ES-I3 (cell line): ENCODE results near the gene PRRC2A.

Experiments
- H3K36me3 ChIP-seq: 2 replicates; pipeline ENCODE4 v1.6.1; 2013; ENCODE audit warnings: mild to moderate bottlenecking, low read length, control low read depth, moderate library complexity; ENCODE audit not compliant: insufficient read depth
- H3K4me1 ChIP-seq: 2 replicates; pipeline ENCODE4 v1.6.1; 2013; ENCODE audit warnings: mild to moderate bottlenecking, control low read depth, low read length; ENCODE audit not compliant: insufficient read depth
- H3K9ac ChIP-seq: 2 replicates; pipeline ENCODE4 v1.6.1; 2013; ENCODE audit warnings: low read depth, mild to moderate bottlenecking, low read length, moderate library complexity
- H3K9me3 ChIP-seq: 2 replicates; pipeline ENCODE4 v1.6.1; 2013; ENCODE audit warnings: mild to moderate bottlenecking, low read length, moderate library complexity; ENCODE audit not compliant: control insufficient read depth, insufficient read depth

Gene PRRC2A

DNA sequence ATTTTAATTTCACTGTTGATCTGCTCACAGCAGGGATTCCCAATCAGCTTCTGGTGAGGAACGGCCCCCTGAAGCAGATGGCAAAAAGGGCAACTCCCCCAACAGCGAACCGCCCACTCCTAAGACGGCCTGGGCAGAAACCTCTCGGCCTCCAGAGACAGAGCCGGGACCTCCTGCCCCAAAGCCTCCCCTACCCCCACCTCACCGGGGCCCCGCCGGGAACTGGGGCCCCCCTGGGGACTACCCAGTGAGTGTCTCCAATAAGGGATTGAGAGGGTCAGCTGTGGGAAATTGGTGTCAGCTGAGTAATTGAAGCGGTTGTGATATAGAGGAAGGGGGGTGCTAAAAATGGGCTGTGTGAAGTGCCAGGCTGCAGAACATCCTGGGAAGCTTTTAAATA, 6.4 kb downstream of the PRRC2A start:
- Histone ChIP-seq H3K36me3 (peaks cover 71% of the 10 kb centered on the region), H3K9ac (no peak overlapping the region), H3K9me3 (no peaks in the 10 kb centered on the region), H3K4me1 (peaks cover 5% of the 10 kb centered on the region)

DNA sequence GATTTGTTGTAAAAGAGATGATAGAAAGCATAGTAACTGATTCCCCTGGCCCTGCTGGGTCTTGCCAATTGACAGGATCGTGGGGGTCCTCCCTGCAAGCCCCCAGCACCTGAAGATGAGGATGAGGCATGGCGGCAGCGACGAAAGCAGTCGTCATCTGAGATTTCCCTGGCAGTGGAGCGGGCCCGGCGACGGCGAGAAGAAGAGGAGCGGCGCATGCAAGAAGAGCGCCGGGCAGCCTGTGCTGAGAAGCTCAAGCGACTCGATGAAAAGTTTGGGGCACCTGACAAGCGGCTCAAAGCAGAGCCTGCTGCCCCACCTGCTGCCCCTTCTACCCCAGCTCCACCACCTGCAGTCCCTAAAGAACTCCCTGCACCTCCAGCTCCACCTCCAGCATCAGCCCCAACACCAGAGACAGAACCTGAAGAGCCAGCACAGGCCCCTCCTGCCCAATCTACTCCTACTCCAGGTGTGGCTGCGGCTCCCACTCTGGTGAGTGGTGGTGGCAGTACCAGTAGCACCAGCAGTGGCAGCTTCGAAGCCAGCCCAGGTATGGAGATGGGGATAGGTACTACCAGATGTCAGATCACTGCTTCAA, 7.3 kb downstream of the PRRC2A start:
- H3K9ac ChIP-seq = no peak overlapping the region
- H3K9me3 ChIP-seq = no peaks in the 10 kb centered on the region
- H3K4me1 ChIP-seq = no peaks in the 10 kb centered on the region
- H3K36me3 ChIP-seq = peaks cover 70% of the 10 kb centered on the region

- H3K36me3 ChIP-seq = peaks cover 73% of the 10 kb centered on the region
- no peaks in the 10 kb centered on the region for H3K9me3 ChIP-seq
- no peaks in the 10 kb centered on the region for H3K4me1 ChIP-seq
- no peak overlapping the region for H3K9ac ChIP-seq
Measured at GRCh38 chr6:31629014-31629413, 8.5 kb downstream of the PRRC2A start.

DNA sequence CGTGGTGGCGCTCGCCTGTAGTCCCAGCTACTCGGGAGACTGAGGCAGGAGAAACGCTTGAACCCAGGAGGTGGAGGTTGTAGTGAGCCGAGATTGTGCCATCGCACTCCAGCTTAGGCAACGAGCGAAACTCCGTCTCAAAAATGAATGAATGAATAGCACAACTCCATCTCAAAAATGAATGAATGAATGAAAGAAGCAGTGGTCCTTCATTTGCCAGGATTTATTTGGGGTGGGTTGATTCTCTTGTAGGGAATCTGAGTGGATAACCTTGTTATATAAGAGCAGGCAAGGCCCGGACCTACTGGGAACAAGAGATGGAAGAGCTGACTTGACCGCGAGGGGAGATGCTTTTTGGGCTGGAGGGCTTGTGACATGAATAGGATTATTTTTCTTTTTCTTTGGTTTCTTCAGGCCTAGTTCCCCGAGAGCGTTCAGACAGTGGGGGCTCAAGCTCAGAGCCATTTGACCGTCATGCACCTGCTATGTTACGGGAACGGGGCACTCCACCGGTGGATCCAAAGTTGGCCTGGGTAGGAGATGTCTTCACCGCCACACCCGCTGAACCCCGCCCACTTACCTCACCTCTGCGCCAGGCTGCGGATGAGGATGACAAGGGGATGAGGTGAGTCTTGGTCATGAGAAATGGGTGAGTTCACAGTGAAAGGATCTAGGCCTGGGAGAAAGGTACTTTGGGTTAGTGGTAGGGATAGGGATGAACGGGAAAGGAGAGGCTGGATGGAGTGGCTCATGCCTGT, 9.8 kb downstream of the PRRC2A start:
- Histone ChIP-seq H3K4me1 (no peaks in the 10 kb centered on the region), H3K9ac (no peak overlapping the region), H3K36me3 (peaks cover 73% of the 10 kb centered on the region), H3K9me3 (no peaks in the 10 kb centered on the region)

DNA sequence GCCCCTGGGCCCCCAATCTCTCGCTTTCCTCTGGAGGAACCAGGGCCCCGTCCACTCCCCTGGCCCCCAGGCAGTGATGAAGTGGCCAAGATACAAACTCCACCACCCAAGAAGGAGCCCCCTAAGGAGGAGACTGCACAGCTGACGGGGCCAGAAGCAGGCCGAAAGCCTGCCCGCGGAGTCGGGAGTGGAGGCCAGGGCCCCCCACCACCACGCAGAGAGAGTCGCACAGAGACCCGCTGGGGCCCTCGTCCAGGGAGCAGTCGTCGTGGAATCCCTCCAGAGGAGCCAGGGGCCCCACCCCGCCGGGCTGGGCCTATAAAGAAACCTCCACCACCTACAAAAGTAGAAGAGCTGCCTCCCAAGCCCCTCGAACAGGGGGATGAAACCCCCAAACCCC, 10.7 kb downstream of the PRRC2A start:
- Histone ChIP-seq H3K36me3 (peaks cover 73% of the 10 kb centered on the region), H3K9me3 (no peaks in the 10 kb centered on the region), H3K4me1 (no peaks in the 10 kb centered on the region), H3K9ac (no peak overlapping the region)

- Histone ChIP-seq H3K9ac (no peak overlapping the region), H3K4me1 (no peaks in the 10 kb centered on the region), H3K9me3 (no peaks in the 10 kb centered on the region), H3K36me3 (peaks cover 74% of the 10 kb centered on the region)
Measured at GRCh38 chr6:31631681-31632278, 11.3 kb downstream of the PRRC2A start.

- Histone ChIP-seq H3K36me3 (peaks cover 69% of the 10 kb centered on the region), H3K9ac (no peak overlapping the region), H3K4me1 (no peaks in the 10 kb centered on the region), H3K9me3 (no peaks in the 10 kb centered on the region)
Measured at GRCh38 chr6:31632279-31632946, 11.9 kb downstream of the PRRC2A start.

DNA sequence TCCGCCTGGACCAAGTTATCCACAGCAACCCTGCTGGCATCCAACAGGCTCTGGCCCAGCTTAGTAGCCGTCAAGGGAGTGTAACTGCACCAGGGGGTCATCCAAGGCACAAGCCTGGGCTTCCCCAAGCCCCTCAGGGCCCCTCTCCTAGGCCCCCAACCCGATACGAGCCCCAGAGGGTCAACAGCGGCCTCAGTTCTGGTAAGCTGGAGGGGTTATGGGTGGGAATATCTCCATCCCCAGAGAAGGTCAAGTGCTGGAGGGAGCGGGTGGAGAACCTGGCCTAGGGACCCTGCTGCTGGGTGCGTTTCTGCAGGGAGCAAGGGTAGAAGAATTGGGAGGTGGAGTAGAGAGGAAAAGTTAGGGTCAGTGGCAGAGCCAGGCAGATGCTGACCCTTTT, 12.9 kb downstream of the PRRC2A start:
- Histone ChIP-seq H3K9ac (no peak overlapping the region), H3K9me3 (no peaks in the 10 kb centered on the region), H3K4me1 (no peaks in the 10 kb centered on the region), H3K36me3 (peaks cover 64% of the 10 kb centered on the region)

DNA sequence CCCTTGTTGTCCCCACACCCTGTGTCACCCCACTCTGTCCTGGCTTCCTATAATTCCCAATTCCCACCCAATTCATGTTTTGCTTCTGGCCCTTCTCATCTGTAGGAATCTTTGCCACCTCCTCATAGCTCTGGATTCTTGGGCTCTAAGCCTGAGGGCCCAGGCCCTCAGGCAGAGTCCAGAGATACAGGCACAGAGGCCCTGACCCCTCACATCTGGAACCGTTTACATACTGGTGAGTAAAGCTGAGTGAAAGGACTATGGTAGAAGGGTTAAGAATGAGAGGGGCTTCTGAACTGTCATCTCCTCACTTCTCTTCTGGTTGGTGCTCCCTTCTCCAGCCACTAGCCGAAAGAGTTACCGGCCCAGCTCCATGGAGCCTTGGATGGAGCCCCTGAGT, 13.6 kb downstream of the PRRC2A start:
- H3K9me3 ChIP-seq = no peaks in the 10 kb centered on the region
- H3K9ac ChIP-seq = no peak overlapping the region
- H3K36me3 ChIP-seq = peaks cover 62% of the 10 kb centered on the region
- no peaks in the 10 kb centered on the region for H3K4me1 ChIP-seq

DNA sequence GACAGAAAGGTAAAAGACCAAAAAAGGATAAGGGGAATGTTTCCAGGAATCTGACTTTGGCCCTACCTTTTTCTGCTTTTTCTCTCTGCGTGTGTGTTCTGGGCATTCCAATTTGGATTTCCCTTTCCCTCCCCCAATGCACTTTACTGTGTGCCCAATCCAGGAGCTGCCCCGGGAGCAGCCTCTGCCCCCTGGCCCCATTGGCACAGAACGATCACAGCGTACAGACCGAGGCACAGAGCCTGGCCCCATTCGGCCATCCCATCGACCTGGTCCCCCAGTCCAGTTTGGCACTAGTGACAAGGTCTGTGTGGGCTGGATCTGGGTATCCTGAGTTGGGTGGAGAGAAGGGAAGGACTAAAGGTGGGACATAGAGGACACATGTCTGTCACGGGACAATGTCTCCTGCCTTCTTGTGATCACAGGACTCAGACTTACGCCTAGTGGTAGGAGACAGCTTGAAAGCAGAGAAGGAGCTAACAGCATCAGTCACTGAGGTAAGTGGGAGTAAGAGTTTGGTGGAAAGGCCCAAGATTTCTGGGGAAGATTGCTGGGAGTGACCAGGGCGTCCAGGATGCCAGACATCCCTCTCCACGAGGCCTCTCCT, 14.6 kb downstream of the PRRC2A start:
- Histone ChIP-seq H3K4me1 (no peaks in the 10 kb centered on the region), H3K9ac (no peak overlapping the region), H3K36me3 (peaks cover 68% of the 10 kb centered on the region), H3K9me3 (no peaks in the 10 kb centered on the region)

GRCh38 chr6:31636698-31637596, 16.4 kb downstream of the PRRC2A start:
- no peaks in the 10 kb centered on the region for H3K9me3 ChIP-seq
- H3K36me3 ChIP-seq = peaks cover 66% of the 10 kb centered on the region
- no peak overlapping the region for H3K9ac ChIP-seq
- H3K4me1 ChIP-seq = no peaks in the 10 kb centered on the region

GRCh38 chr6:31639043-31639442, 18.5 kb downstream of the PRRC2A start:
- Histone ChIP-seq H3K4me1 (no peaks in the 10 kb centered on the region), H3K9me3 (no peaks in the 10 kb centered on the region), H3K9ac (no peak overlapping the region), H3K36me3 (peaks cover 56% of the 10 kb centered on the region)

- Histone ChIP-seq H3K4me1 (no peaks in the 10 kb centered on the region), H3K9me3 (no peaks in the 10 kb centered on the region), H3K9ac (no peak overlapping the region), H3K36me3 (peaks cover 55% of the 10 kb centered on the region)
Measured at GRCh38 chr6:31639449-31639861, 18.9 kb downstream of the PRRC2A start.

DNA sequence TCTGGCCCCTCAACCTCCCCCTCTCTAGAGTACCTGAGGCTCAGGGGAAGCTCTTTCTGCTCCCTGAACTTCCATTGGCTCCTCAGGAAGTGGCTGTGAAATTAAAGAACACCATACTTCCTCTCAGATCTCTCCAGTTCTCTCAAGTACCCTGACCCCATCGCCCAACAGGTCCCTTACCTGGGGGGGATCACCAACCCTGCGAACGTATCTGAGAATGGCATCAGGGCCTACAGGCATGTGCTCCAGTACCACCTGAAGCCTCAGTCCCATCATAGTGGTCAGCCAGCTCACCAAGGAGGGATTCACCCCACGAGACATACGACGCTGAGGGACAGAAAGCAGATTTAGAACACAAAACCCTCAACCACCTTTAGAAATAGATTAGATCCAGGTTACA, 20.1 kb downstream of the PRRC2A start:
- H3K4me1 ChIP-seq = no peaks in the 10 kb centered on the region
- H3K9ac ChIP-seq = no peak overlapping the region
- H3K9me3 ChIP-seq = no peaks in the 10 kb centered on the region
- peaks cover 54% of the 10 kb centered on the region for H3K36me3 ChIP-seq
